Measurements from ENCODE around the gene ENTPD8.

DNA sequence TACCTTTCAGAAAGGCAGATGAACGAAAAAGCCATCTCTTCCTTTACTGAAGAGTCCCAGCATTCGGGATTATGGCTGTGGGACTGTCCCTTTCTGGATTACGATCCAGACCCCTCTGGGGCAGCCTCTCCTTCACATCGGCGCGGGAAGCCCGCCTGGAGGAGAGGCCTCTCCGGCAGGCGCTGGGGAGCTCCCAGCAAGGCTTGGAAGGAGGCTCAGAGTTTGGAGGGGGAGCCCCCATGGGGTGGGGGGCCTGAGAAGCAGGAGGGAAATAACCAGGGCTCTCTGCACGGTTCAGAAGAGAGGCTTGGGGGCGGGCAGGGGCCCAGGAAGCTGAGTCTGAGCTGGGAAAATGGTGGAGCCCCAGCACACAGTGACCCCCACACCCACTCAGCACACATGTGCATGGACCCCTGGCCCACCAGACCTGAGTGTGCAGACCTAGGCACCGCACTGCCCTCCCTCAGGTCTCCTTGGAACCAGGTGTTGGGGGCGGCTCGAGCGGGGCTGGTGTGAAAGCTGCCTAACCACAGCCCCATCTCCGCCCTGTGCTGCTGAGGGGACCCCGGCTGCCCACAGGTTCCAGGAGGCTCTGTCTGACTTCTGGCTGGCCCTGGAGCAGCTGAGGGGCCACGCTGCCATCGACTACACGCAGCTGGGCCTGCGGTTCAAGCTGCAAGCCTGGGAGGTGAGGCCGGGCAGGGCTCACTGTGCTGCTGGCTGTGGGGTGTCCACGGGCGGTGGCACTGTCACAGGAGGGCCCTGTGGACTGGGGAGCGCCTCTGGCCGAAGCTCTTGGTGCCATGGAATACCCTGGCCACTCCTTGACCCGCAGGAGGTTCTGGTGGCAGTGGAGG lies 13.5 kb downstream of the ENTPD8 start:
- TF ChIP-seq ATF3 (IDR thresholded peaks at IDR 0.05; ENCODE audit: borderline replicate concordance, extremely low read depth, low read depth, low read length), result no peak
- TF ChIP-seq, protein P1, sequence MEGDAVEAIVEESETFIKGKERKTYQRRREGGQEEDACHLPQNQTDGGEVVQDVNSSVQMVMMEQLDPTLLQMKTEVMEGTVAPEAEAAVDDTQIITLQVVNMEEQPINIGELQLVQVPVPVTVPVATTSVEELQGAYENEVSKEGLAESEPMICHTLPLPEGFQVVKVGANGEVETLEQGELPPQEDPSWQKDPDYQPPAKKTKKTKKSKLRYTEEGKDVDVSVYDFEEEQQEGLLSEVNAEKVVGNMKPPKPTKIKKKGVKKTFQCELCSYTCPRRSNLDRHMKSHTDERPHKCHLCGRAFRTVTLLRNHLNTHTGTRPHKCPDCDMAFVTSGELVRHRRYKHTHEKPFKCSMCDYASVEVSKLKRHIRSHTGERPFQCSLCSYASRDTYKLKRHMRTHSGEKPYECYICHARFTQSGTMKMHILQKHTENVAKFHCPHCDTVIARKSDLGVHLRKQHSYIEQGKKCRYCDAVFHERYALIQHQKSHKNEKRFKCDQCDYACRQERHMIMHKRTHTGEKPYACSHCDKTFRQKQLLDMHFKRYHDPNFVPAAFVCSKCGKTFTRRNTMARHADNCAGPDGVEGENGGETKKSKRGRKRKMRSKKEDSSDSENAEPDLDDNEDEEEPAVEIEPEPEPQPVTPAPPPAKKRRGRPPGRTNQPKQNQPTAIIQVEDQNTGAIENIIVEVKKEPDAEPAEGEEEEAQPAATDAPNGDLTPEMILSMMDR (IDR thresholded peaks at IDR 0.05 in 2 of 3, conservative IDR thresholded peaks at IDR 0.05 in 1 of 3; ENCODE audit: control insufficient read depth in 2 of 3, extremely low read depth in 1 of 3, insufficient read depth in 1 of 3, low read depth in 3 of 3, low read length in 3 of 3), result no peak
- TF ChIP-seq RBBP5 (conservative IDR thresholded peaks at IDR 0.05), result no peak
- TF ChIP-seq CUX1 (IDR thresholded peaks at IDR 0.05; ENCODE audit: insufficient replicate concordance, low read depth, low read length), result no peak
- TF ChIP-seq RCOR1 (conservative IDR thresholded peaks at IDR 0.05; ENCODE audit: low read depth, low read length), result no peak
- no peak for TF ChIP-seq SPI1 (IDR thresholded peaks at IDR 0.05; ENCODE audit: borderline replicate concordance, insufficient read depth, low read depth, low read length)
- no peak for TF ChIP-seq RFX5 (IDR thresholded peaks at IDR 0.05; ENCODE audit: low read depth, low read length)
- no peak for TF ChIP-seq RAD21 (IDR thresholded peaks at IDR 0.05; ENCODE audit: insufficient read depth, low read depth, low read length)
- no peak for TF ChIP-seq CEBPZ (IDR thresholded peaks at IDR 0.05; ENCODE audit: low read depth, low read length)
- TF ChIP-seq KDM1A (IDR thresholded peaks at IDR 0.05; ENCODE audit: borderline replicate concordance), result no peak
- no peak for TF ChIP-seq EZH2 (IDR thresholded peaks at IDR 0.05; ENCODE audit: borderline replicate concordance, control insufficient read depth, low read depth, low read length)
- no peak for TF ChIP-seq MYC (IDR thresholded peaks at IDR 0.05; ENCODE audit: insufficient read depth, insufficient read length, insufficient replicate concordance, low read length, severe bottlenecking)
- TF ChIP-seq ZBTB11 (CRISPR knock-in tag; IDR thresholded peaks at IDR 0.05), result no peak
